CD14-positive monocyte (primary cell): Measurements from ENCODE around the gene MGAT4A. TPM values are rescaled to one million over a fixed set of nuclear protein-coding genes. Genes with fewer than 3 reads are reported as not detected.

ENCODE experiments used
- DNase-seq, 3 donors: peaks; one replicate each; pipeline ENCODE4 v3.0.0-alpha.2; 2011 to 2022
- H2AFZ ChIP-seq: 2 replicates; pipeline ENCODE4 v1.6.0; 2012; ENCODE audit warnings: mild to moderate bottlenecking, low read depth, low read length, inconsistent platforms; ENCODE audit not compliant: insufficient read depth, poor library complexity, severe bottlenecking
- H3K27ac ChIP-seq, 2 donors: 1 replicate in 1 of 2; 2 replicates in 1 of 2; pipeline ENCODE4 v1.5.1; 2012 to 2013; ENCODE audit warnings: low read length in 2 of 2, control low read depth in 1 of 2, inconsistent platforms in 1 of 2, low read depth in 1 of 2, mild to moderate bottlenecking in 1 of 2
- H3K27me3 ChIP-seq, 2 donors: one replicate each; pipeline versions ENCODE4 v1.6.0 to v1.6.1; 2011 to 2013; ENCODE audit warnings: low read length in 2 of 2; ENCODE audit not compliant: control insufficient read depth in 2 of 2, insufficient read depth in 2 of 2
- H3K36me3 ChIP-seq, 2 donors: replicated peaks in 1 of 2; 1 replicate in 1 of 2; 2 replicates in 1 of 2; pipeline versions ENCODE4 v1.5.1 to v1.6.1; 2012 to 2013; ENCODE audit warnings: low read length in 2 of 2, control low read depth in 1 of 2, inconsistent platforms in 1 of 2, mild to moderate bottlenecking in 1 of 2; ENCODE audit not compliant: insufficient read depth in 2 of 2, control insufficient read depth in 1 of 2
- H3K4me1 ChIP-seq, 2 donors: 1 replicate in 1 of 2; 2 replicates in 1 of 2; pipeline versions ENCODE4 v1.5.1 to v1.6.1; 2012 to 2013; ENCODE audit warnings: low read length in 2 of 2, control low read depth in 1 of 2, inconsistent platforms in 1 of 2, mild to moderate bottlenecking in 1 of 2, moderate library complexity in 1 of 2; ENCODE audit not compliant: insufficient read depth in 2 of 2, control insufficient read depth in 1 of 2
- H3K4me2 ChIP-seq: replicated peaks from 2 replicates; pipeline ENCODE3; 2012; ENCODE audit warnings: low read length, moderate library complexity, mild to moderate bottlenecking; ENCODE audit not compliant: poor library complexity, severe bottlenecking; ENCODE audit errors: extremely low read depth
- H3K4me3 ChIP-seq, 3 experiments: fragments of 200-600 bp in 1 of 3; sonication (generic) in 1 of 3; replicated peaks in 1 of 3; 1 replicate in 2 of 3; 2 replicates in 1 of 3; pipeline ENCODE4 v1.5.1; 2011 to 2013; ENCODE audit warnings: low read length in 3 of 3, mild to moderate bottlenecking in 3 of 3, control low read depth in 2 of 3, low read depth in 2 of 3, inconsistent platforms in 1 of 3, moderate library complexity in 1 of 3
- H3K79me2 ChIP-seq: 2 replicates; pipeline ENCODE4 v1.6.0; 2012; ENCODE audit warnings: mild to moderate bottlenecking, control low read depth, inconsistent platforms, low read length, moderate library complexity; ENCODE audit not compliant: insufficient read depth
- H3K9ac ChIP-seq: 2 replicates; pipeline ENCODE4 v1.6.0; 2017; ENCODE audit warnings: low read length, mild to moderate bottlenecking; ENCODE audit not compliant: insufficient read depth, poor library complexity, severe bottlenecking
- H3K9me3 ChIP-seq, 2 donors: replicated peaks in 1 of 2; 1 replicate in 1 of 2; 2 replicates in 1 of 2; pipeline versions ENCODE4 v1.5.1 to v1.6.1; 2012 to 2013; ENCODE audit warnings: low read length in 2 of 2, control low read depth in 1 of 2; ENCODE audit not compliant: control insufficient read depth in 1 of 2, insufficient read depth in 1 of 2
- H4K20me1 ChIP-seq: 2 replicates; pipeline ENCODE4 v1.6.0; 2012; ENCODE audit warnings: mild to moderate bottlenecking, low read length, control low read depth, moderate library complexity; ENCODE audit not compliant: insufficient read depth
- H3K27ac Mint-ChIP-seq, 7 donors: one replicate each; pipeline ENCODE4 v1.8.0; 2020; ENCODE audit warnings: mild to moderate bottlenecking in 7 of 7, mixed read lengths in 7 of 7, moderate library complexity in 6 of 7, inconsistent platforms in 2 of 7
- H3K27me3 Mint-ChIP-seq, 3 donors: one replicate each; pipeline ENCODE4 v1.8.0; 2021 to 2022; ENCODE audit warnings: low read depth in 3 of 3, mild to moderate bottlenecking in 3 of 3, mixed read lengths in 3 of 3, moderate library complexity in 3 of 3, inconsistent platforms in 1 of 3
- H3K36me3 Mint-ChIP-seq, 2 donors: one replicate each; pipeline ENCODE4 v1.8.0; 2020; ENCODE audit warnings: mixed read lengths in 2 of 2, inconsistent platforms in 1 of 2, mild to moderate bottlenecking in 1 of 2
- H3K4me1 Mint-ChIP-seq: one replicate; pipeline ENCODE4 v1.8.0; 2020; ENCODE audit warnings: mild to moderate bottlenecking, mixed read lengths
- H3K4me3 Mint-ChIP-seq, 2 donors: one replicate each; pipeline ENCODE4 v1.8.0; 2020; ENCODE audit warnings: mild to moderate bottlenecking in 2 of 2, mixed read lengths in 2 of 2, moderate library complexity in 1 of 2
- H3K9me3 Mint-ChIP-seq, 7 donors: one replicate each; pipeline ENCODE4 v1.8.0; 2020 to 2022; ENCODE audit warnings: mixed read lengths in 7 of 7, mild to moderate bottlenecking in 6 of 7, moderate library complexity in 6 of 7, inconsistent platforms in 2 of 7
- CTCF ChIP-seq: fragments of 200-600 bp; IDR thresholded peaks from one replicate; pipeline ENCODE4 v1.8.0; 2022; ENCODE audit warnings: antibody characterized with exemption, mild to moderate bottlenecking
- WGBS: methylation state at CpG from one replicate; pipeline ENCODE4 v1.1.5; 2013; ENCODE audit warnings: missing lambda C conversion rate; ENCODE audit not compliant: insufficient coverage; 5-methylcytosine and 5-hydroxymethylcytosine counted together
- intact Hi-C, 2 donors: fragments of 100-400 bp; cut with micrococcal nuclease; formaldehyde crosslinking; loops; one replicate each; pipeline versions ENCODE4 v1.15.0 to v1.15.1; 2023
- polyA plus RNA-seq, 3 donors: library from polyadenylated mRNA; depleted of rRNA in 1 of 3; unstranded in 2 of 3; stranded (reverse) in 1 of 3; fragments of 300-500 nt in 2 of 3; fragments of >200 nt in 1 of 3; fragmentation: Illumina TruSeq in 2 of 3; gene quantifications; 1 replicate in 2 of 3; 2 replicates in 1 of 3; pipeline ENCODE4 v1.2.3, GENCODE V29; 2012 to 2021

MGAT4A gene
- polyA plus RNA-seq, 3 donors, result 24.3 to 35.9 (median 35.1) TPM

GRCh38 chr2:98705333-98705617, 25.7 kb downstream of the MGAT4A start:
- no peak overlapping the region for H2AFZ ChIP-seq
- Mint-ChIP-seq H3K4me3 (no peak overlapping the region), H3K27ac (no peak overlapping the region), H3K4me1 (peaks cover 30% of the 10 kb centered on the region), H3K36me3 (peaks cover 13 to 19% of the 10 kb centered on the region in 2 donors), H3K9me3 (no peaks in the 10 kb centered on the region), H3K27me3 (no peaks in the 10 kb centered on the region)
- intact Hi-C loops, result no loop called here
- H4K20me1 ChIP-seq, result peaks cover 58% of the 10 kb centered on the region
- no peak for DNase-seq
- peaks cover 86% of the 10 kb centered on the region for H3K79me2 ChIP-seq
- peaks cover 3 to 7% of the 10 kb centered on the region in 2 donors for H3K4me1 ChIP-seq
- no peaks in the 10 kb centered on the region for H3K27me3 ChIP-seq
- H3K9me3 ChIP-seq, result no peaks in the 10 kb centered on the region
- peaks cover 2 to 7% of the 10 kb centered on the region in 2 donors for H3K36me3 ChIP-seq
- H3K4me2 ChIP-seq, result no peak overlapping the region
- 90% methylated on average over 2 of the region's 3 CpGs for WGBS
- H3K4me3 ChIP-seq, result no peak overlapping the region
- no peak overlapping the region for H3K27ac ChIP-seq
- H3K9ac ChIP-seq, result no peak overlapping the region
- no peak for TF ChIP-seq CTCF

DNA sequence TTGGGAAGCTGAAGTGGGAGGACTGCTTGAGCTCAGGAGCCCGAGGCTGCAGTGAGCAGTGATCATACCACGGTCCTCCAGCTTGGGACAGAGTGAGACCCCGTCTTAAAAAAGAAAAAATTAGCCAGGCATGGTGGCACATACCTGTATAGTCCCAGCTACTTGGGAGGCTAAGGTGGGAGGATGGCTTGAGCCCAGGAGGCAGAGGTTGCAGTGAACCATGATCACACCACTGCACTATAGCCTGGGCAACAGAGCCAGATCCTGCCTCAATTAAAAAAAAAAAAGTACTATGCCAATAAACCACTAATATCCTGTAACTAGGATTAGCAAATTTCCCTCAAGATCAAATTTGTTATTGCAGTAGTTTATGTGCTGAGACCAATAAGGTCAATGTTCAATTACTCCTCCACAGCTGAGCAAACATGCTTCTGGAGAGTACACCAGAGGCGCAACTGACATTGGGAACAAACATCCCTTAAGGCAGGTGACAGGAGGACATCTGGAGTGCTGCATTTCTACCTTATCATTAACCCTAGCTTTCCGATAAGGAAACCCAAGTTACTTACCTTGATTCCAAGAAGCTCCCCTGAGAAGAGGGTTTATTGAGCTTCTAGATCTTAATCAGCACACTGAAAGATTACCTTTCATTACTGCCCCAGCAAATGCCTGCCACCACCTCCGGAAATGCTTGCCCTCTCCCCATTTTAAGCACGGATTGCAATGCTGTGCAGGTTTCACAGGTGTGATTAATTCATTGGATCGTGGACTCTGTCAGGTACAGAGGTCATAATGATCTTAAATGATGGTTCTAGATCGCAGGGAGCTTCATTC, 26.2 kb downstream of the MGAT4A start:
- Histone ChIP-seq H3K27ac (no peak overlapping the region), H3K9me3 (no peaks in the 10 kb centered on the region), H4K20me1 (peaks cover 58% of the 10 kb centered on the region), H3K4me2 (no peak overlapping the region), H2AFZ (no peak overlapping the region), H3K4me1 (peaks cover 0 to 5% of the 10 kb centered on the region in 2 donors), H3K27me3 (no peaks in the 10 kb centered on the region), H3K4me3 (no peak overlapping the region), H3K79me2 (peaks cover 83% of the 10 kb centered on the region), H3K9ac (no peak overlapping the region), H3K36me3 (peaks cover 2 to 8% of the 10 kb centered on the region in 2 donors)
- Mint-ChIP-seq H3K27ac (no peak overlapping the region), H3K4me1 (peaks cover 26% of the 10 kb centered on the region), H3K36me3 (peaks cover 15 to 19% of the 10 kb centered on the region in 2 donors), H3K9me3 (no peaks in the 10 kb centered on the region), H3K4me3 (no peak overlapping the region), H3K27me3 (no peaks in the 10 kb centered on the region)
- TF ChIP-seq CTCF, result no peak
- no peak for DNase-seq
- intact Hi-C loops, result no loop called here
- 96% methylated on average over 6 of the region's 9 CpGs for WGBS
